GM10266 (cell line): ENCODE results near the gene CD300LF.

Experiments
- DNase-seq: peaks from one replicate; pipeline ENCODE4 v3.0.0; 2012; ENCODE audit errors: extremely low spot score
- CTCF ChIP-seq: IDR thresholded peaks from 2 replicates; pipeline ENCODE4 v1.5.1; 2012; ENCODE audit warnings: mild to moderate bottlenecking, low read depth; ENCODE audit not compliant: control insufficient read depth, insufficient read depth; ENCODE audit errors: missing control alignments

Gene CD300LF

GRCh38 chr17:74679374-74679773 lies 33.3 kb downstream of the CD300LF start:
- DNase-seq = no peak

GRCh38 chr17:74678541-74678940 lies 34.2 kb downstream of the CD300LF start:
- TF ChIP-seq CTCF = no peak
- no peak for DNase-seq

More at GRCh38 chr17:74679374-74679773, 33.3 kb downstream of the CD300LF start:
- no peak for TF ChIP-seq CTCF

- DNase-seq = no peak
- TF ChIP-seq CTCF = no peak
Measured at GRCh38 chr17:74677558-74678466, 34.9 kb downstream of the CD300LF start.

- peak; percentile 25 for DNase-seq
- no peak for TF ChIP-seq CTCF
Measured at GRCh38 chr17:74671031-74671771, 41.5 kb downstream of the CD300LF start.

- DNase-seq = no peak
- no peak for TF ChIP-seq CTCF
Measured at GRCh38 chr17:74670329-74670728, 42.4 kb downstream of the CD300LF start.

GRCh38 chr17:74663561-74663960 lies 49.2 kb downstream of the CD300LF start:
- DNase-seq = no peak
- TF ChIP-seq CTCF = no peak

- DNase-seq = no peak
- TF ChIP-seq CTCF = no peak
Measured at GRCh38 chr17:74659889-74660288, 52.8 kb downstream of the CD300LF start.
